ELF-1 (cell line): ENCODE measurements around the gene DLG5.

Source experiments
- DNase-seq: peaks from one replicate; pipeline ENCODE4 v3.0.0-alpha.2; 2016; ENCODE audit warnings: low read depth, low spot score

The DLG5 gene

DNA sequence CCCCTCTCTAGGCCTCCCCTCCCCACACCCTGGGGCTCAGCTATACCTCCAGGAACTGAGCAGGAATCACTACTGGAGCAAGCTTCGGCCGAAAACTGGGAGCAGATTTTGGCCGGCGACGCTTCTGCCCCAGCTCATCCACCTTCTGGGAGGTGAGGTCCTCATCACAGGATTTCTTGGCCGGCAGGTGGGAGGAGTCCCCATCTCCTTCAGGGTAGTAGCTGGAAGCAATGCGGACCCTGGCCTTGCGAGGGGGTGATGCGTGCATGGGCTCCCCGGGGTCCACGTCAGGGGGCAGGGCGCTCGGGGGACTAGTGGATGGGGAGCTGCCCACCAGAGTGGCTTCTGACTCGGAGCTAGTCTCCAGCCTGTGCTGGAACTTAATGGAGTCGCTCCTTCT is 105.5 kb downstream of the DLG5 start:
- DNase-seq, result no peak

DNA sequence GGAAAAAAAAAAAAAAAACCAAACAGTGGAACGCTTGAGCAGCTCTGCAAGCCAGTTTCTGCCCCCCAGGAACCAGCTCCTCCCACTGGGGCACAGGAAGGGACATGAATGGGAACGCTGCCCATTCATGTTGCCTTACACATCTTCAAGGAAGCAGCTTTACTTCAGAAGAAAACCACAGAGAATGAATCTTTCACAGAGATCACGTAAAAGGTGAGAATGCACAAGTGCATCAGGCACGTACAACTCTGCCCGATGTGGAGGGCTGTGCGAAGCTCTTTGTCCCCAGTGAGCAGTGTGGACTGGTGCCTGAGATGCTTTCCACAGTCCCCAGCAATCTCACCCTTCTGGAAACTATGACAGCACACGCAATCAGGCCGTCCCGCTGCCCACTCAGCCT is 106.2 kb downstream of the DLG5 start:
- DNase-seq, result no peak

DNA sequence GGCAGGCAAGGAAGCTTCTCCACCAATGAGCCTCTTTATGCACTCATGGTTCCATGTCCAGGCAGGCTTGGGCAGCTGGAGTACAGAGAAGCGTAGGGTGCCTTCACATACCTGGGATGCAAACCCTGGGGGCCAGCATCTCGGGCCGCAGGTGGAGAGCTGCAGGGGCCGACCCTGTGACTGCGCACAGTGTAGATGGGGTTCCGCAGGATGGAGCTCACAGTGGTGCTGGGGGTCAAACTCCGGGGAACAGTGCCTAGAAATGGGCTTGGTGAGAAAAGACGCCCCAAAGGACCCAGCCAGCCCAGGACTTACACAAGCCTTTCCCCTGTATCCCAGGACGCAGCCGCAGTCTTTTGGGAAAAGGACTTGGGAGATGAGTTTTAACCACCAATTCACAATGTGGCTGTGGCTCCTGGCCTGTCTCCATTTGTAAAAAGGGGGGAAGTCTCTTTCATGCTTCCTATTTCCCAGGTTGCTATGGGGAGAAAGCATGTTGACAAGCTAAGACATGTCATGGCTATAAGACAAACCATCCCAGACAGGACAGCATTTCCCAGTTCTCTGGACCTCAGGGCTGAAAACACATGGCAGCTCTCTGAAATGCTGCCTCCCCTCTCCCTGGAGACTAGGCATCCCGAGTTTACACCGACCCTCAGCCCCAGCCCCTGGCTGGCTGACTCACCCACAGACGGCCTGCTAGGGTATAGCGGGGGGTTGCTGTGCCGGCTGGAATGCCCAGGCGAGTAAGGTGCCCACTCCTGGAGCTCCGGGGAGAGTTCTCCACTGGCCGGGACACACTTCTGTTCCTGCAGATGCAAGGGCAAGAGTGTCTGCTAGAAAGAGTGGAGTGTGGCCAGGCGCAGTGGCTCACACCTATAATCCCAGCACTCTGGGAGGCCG is 107.1 kb downstream of the DLG5 start:
- DNase-seq, result no peak

DNA sequence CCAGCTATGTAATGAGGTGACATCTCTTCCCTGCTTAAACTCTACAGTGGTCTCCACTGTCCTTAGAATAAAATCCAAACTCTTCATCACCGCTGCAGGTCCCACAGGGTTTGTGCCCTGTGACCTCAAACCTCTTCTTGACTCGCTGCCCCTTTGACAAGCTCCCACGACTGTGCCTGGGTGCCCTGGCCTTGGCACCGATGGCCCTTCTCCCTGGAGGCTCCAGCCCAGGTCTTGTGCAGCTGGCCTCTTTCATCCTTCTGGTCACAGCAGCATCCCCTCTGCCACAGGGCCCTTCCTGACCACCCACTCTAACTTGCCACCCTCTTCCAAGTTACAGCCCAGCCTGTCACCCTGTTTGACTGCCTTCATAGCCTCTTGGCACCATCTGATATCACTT is 108.2 kb downstream of the DLG5 start:
- no peak for DNase-seq

DNA sequence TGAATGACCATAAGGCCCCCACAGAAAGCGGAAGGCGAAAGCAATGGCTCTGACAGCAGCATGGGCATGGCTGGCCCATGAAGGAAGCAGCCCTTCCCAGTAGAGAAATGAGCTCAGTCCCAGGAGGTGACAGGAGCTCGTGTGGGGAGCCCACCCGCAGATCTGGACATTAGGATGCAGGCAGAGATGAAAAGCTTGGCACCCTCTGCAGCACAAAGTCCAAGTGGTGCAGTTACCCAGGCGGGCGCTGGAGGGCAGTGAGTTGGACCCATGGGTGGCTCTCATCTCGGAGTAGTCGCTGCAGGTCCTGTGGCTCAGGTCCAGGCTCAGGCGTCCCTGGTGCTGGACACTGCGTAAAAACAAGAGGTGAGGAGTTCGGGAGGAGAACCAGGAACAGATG is 109.0 kb downstream of the DLG5 start:
- DNase-seq, result no peak

DNA sequence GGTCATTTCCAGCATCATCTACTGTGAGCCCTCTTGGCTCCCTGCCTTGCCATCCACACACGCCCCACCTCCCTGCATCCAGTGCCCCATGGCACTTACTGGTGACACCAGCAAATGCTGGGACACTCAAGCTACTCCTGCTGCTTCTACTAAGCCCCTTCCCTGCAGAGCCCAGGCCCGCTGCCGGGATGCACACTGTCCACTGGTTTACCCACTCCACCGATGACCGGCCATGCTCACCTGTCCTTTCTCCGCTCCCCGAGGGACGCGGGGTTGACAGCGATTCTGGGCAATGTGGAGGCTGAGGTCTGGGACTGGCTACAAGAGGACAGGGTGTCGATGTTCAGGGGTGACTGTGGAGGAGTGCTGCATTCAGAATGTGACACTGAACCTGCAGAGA is 110.2 kb downstream of the DLG5 start:
- no peak for DNase-seq

DNA sequence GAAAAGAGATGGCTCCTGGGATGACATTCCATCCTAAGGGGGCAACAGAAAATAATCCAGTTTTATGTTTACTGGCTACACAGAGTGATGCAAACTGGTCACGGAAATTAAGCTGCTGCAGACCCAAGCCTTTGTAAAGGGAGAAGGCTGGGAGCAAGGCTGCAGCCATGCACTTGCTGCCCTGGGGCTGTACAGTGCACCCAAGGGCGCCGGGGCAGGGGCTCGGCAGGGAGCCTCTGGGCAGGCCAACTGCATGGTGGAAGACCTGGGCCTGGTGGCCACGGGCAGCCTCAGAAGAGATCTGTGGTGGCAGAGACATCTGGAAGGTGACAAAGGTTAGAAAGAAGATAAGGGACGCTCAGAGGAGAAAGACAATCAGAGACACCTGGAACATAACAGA is 113.8 kb downstream of the DLG5 start:
- no peak for DNase-seq

DNA sequence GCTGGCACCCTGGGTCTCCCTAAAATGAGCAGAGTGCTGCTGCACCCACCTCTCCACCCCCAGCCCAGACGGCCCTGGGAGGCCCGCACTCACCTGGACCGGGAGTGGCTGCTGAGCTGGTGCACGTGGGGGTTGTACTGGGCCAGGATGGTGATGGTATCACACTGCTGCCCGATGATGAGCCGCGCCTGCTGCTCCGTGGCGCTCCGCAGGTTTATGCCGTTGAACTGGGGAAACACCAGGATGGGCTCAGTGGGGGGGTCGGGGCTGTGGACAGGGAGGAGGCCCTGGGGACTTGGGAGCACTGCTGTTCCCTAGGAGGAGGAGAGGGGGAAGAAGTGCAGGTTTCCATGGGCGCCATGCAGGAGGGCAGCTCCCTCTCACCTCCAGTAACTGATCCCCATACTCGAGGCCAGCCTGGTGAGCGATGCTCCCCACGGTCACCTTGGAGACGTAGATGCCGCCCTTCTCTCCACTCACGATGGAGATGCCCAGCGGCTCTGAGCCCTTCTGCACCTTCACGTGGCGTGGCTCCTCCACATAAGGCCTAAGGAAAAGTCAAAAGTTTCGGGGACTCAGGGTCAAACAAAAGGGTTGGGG is 114.6 kb downstream of the DLG5 start:
- no peak for DNase-seq

DNA sequence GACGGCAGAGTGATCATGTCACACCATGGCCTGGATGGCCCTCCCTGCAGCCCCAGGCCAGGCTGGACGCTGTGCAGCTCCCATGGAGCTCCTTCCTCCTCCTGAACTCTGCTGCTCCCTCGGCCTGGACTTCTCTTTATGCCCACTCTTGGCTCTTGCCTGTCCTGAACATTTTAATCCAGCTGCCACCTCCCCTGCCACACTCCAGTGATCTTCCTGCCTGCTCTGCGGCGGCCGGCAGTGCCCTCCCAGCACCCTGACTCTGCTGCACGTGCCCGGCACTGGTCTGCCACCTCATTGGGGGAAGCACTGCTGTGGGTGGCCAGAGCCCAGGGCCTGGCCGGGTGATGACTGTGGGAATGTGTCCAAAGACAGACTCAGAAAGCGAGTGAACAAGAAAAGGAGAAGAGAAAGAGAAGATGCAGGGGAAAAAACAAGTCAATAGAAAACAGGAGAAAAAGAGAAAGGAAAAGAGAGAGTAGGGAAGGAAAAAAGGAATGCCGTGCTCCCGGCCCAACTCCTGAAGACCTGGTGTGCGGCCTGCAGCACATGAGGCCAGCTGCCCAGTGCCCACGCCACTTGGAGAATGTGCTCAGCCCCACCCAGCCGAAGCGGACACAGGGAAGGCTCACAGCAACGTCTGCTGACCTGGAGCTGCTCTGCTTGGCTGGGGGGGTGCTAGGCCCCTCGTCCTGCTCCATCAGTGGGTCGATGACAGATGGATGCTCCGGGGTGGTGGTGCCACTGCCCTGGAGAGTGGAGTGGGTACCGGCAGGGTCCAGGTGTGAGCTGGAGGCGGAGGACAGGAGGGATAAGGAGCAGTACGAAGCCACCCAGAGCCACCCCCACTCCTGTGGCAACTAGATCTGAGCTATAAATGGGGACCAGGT is 115.9 kb downstream of the DLG5 start:
- no peak for DNase-seq

DNA sequence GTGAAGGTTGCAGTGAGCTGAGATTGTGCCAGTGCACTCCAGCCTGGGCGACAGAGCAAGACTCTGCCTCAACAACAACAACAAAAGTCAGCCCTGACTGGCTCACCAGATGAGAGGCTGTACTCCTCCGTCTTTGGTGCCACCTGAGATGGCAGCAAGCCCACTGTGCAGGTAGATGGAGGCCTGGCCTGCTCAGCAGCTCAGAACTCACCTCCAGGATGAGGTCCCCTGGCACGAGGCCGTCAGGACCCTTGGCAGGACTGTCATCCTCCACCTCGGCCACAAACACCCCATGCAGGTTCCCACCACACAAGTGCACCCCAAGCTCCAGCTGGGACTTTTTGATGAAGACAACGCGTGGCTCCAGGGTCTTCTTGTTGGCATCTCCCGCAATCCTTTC is 117.2 kb downstream of the DLG5 start:
- DNase-seq, result no peak

DNA sequence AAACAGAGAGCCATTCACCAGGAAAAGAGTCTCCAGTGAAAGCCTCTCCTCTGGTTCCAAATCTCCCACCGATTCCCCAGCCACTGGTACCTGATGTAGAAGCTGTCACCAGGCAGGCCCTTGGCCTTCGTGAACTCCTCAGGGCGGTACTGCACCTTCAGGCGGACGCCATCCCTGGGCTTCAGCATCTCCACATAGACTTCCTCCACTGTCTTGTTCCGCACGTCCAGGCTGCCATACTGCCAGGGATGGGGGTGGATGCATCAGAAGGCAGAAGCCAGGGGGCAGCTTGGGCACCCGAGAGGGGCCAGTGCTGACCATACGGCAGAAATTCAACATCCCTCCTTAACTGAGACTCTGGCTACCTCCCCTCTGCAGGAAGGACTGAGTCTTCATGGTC is 118.8 kb downstream of the DLG5 start:
- DNase-seq, result no peak

DNA sequence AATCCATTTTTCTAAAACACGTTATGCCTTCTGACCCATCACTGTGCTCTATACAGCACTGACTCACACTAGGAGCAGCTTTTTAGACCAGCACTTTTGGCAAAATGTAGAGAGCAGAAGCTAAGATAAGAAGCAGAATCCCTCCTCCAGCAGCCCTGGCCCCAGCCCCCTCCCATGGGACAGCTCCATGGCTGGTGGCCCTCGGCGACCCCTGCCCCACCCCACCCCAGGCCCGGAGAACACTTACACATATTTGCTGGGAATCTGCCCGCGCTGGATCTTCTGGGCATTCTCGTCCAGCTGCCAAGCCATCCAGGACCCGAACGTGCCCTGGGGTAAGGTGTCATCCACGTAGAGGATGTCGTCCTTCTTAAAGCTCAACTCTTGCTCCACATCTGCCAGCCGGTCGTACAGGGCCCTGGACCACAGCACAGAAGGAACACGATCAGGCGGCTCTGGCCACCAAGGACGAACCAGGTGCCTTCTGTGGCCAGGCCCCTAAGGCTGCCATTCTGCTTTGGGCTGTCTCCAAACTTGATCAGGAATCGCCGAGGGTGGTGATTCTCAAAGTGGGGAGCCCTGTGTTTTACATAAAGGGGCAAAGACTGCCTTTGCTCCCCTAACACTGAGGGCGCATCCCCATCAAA is 119.9 kb downstream of the DLG5 start:
- no peak for DNase-seq

DNA sequence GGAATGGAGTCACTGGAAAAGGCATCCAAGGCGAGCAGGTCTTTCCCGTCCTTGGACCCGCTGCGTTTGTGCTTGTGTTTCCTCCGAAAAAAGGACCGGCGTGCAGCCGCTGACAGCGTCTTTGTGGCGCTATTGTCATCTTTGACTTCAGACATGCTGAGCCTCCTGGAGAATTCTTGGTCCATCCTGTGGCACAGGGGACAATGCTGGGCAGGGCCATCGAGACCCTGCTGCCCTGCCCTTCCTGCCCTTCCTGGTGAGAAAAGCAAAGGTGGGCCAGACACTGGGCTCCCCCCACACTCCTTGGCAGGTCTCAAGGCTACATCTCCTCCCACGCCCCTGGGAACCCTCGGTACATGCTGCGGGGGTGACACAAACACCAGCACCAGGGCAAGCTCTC is 120.9 kb downstream of the DLG5 start:
- DNase-seq, result no peak

DNA sequence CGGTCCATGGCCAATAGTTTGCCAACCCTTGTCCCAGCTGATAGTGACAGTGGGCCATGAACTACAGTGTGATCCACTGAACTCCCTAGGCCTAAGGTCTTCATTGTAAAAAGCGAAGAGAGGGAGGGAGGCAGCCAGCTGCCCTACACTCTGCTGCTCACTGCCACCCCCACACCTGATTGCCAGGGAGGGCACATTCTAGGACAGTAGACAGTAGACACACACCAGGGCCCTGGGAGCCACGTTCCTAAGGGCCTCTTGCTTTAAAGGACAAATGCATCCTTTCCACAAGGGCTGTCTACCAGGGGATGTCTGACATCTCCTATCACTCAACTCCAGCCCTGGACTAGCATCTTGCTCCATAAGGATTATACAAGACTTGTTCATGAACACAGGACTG is 122.2 kb downstream of the DLG5 start:
- DNase-seq, result no peak

DNA sequence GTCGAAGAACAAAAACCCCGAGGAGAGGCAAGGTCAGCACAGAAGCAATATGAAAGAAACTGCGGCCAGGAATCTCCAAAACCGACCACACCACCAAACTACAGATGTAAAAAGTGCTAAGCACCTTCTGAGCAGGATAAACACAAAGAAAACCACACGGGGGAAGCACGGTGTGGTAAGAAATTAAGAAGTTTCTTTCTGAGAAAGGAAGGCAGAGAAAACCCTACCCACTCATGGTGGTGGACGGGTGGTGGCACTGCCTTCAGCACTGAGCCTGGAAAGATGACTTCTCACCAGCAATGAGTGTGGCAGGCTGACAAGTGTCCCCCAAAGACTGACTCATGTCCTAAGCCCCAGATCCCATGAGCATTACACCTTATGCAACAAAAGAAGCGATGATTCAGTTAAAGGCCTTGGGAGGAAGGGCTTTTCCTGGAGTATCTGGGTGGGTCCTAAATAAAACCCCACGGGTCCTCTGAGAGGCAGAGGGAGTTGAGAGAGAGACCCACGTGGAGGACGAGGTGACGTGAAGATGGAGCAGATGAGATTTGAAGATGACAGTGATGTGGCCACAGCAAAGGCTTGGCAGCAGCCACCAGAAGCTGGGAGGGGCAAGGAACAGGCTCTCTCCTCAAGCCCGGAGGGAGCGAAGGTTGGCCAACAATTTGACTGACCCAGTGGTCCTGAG is 124.9 kb downstream of the DLG5 start:
- no peak for DNase-seq

DNA sequence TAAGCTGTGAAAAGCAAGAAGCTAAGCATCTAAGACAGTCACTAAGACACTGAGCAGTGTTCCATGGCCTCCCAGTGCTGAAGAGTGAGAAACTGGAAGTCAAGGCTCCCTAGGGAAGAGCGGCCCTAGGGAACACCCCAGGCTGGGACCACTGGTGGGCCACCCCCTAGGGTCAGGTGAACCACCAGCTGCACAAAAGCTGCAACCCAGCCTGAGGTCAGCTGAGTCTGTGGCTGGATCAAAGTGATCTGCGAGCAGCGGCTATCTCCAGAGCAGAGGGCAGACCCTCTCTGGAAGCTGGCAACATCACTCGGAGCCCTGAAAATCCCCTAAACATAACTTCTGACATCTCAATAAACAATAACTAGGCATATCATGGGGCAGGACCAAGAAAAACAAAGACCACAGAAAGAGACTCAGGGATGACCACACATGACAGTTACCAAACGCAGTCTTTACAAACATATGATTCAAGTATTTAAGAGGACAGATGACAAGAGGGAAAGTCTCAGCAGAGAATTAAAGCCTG is 125.8 kb downstream of the DLG5 start:
- DNase-seq, result no peak

DNA sequence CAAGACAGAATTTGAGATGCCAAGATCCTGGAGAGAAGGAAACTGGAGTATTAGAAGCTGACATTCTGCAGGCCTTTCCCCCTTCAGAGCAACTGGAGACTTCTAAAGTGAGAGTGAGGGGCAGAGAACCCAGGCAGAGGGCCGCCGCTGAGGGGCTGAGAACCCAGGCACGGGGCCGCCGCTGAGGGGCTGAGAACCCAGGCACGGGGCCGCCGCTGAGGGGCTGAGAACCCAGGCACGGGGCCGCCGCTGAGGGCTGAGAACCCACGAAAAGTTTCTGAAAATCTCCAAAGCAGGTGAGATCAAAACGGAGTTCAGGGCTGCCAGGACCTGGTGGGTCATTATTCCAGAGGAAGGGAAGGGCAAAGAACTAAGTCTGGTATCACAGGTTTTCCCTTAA is 126.2 kb downstream of the DLG5 start:
- DNase-seq, result no peak

DNA sequence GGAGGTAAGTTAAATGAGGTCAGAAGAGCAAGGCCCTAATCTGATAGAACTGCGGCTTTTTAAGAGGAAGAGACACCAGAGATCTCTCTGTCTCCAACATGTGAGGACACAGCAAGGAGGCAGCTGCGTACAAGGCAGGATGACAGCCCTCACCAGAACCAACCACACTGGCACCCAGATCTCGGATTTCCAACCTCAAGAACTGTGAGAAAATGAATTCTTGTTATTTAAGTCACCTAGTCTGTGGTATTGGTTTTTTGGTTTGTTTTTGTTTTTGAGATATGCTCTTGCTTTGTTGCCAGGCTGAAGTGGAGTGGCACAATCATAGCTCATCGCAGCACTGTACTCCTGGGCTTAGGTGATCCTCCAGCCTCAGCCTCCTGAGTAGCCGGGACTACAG is 127.2 kb downstream of the DLG5 start:
- DNase-seq, result no peak

DNA sequence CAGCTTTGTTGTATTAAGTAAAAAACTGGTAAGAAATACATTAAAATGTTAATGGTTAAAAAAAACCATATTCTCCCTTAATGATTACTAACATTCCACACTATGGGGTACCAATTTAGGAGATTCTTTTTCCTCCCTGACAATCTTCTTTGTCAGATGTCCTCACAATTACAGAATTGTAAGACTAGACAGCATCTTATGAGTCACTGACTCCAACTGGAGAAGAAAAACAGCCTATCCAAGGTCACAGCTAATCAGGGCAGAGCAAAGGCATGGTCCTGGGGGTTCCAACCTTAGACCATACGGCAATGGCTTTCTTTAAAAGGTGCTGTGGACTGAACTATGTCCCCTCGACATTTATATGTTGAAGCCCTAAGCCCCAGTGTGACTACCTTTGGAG is 127.6 kb downstream of the DLG5 start:
- DNase-seq, result no peak

DNA sequence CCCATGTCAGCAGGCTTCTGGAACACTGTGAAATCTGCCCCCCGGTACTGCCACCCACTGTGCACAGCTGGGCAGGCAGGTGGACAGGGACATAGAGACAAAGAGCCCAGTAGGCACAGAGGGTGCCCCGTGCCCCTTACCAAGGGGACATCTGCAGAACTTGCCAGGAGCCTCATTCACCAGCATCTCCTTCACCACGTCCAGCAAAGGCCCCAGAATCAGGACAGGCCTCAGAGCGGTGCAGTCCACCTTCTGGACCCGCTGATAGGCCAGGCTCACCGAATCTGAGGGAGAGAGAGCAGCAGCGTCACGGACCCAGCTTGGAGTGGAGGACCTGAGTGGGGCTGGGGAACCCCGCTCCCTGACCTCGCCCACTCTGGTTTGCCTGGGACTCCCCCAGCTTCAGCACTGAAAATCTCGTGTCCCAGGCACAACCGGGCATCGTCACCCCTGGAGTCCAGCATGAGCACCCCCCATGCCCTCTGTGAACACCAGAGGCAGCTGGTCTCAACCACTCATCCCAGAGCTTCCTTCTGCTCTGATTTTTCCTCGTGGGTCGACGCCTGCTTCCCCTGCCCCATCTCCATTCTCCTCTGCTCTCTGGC is 130.1 kb downstream of the DLG5 start:
- DNase-seq, result no peak
